HepG2 (cell line): ENCODE data around the gene BRIP1. TPM values are rescaled to one million over a fixed set of nuclear protein-coding genes. Genes with fewer than 3 reads are reported as not detected.

Experiments
- ATAC-seq: fragments of 200-7000 bp; cut with Tn5 transposase; 3 replicates; pipeline ENCODE4 v1.9.1; 2020; ENCODE audit warnings: mild to moderate bottlenecking, moderate library complexity
- BruUV-seq: library from RNA; stranded (reverse); fragments of 400-500 nt; replicated peaks from 2 replicates; lab custom pipeline; 2021; lab: Mats Ljungman, UMichigan
- CTCF ChIA-PET: fragments of 300-600 bp; formaldehyde crosslinking; extraction: SDS; loops from one replicate; lab custom pipeline; 2021; ENCODE audit warnings: low total read pairs, inconsistent platforms, low intra/inter-chr PET ratio; lab: Yijun Ruan, JAX
- POLR2A ChIA-PET: fragments of 350-600 bp; sonication (Branson Sonifier 250); formaldehyde crosslinking; loops from one replicate; lab custom pipeline; 2020; ENCODE audit warnings: antibody characterized with exemption, inconsistent platforms; lab: Yijun Ruan, JAX
- DNase-seq: peaks from one replicate; pipeline ENCODE4 v3.0.0-alpha.2; 2015; ENCODE audit warnings: low spot score
- FAIRE-seq: peaks from 3 replicates; lab custom pipeline; 2011; peaks lifted over from hg19 to GRCh38; lab: Jason Lieb, UNC
- H2AFZ ChIP-seq: one replicate; pipeline ENCODE4 v1.6.1; 2011; ENCODE audit warnings: low read length, inconsistent platforms
- H3K27ac ChIP-seq: fragments of 300-600 bp; 3 replicates; pipeline ENCODE4 v1.8.0; 2011; ENCODE audit warnings: mixed run types, mild to moderate bottlenecking, mixed read lengths, low read length, inconsistent platforms; ENCODE audit not compliant: insufficient read depth; ENCODE audit errors: extremely low read length
- H3K27me3 ChIP-seq, 2 experiments: fragments of 200-600 bp in 1 of 2; 2 replicates in 1 of 2; 3 replicates in 1 of 2; pipeline versions ENCODE4 v1.6.0 to v1.8.0; 2011; ENCODE audit warnings: low read length in 2 of 2, mild to moderate bottlenecking in 2 of 2, moderate library complexity in 2 of 2, inconsistent platforms in 1 of 2; ENCODE audit not compliant: insufficient read depth in 2 of 2, control insufficient read depth in 1 of 2
- H3K36me3 ChIP-seq, 2 experiments: fragments of 200-600 bp in 1 of 2; replicated peaks in 1 of 2; 2 replicates in 1 of 2; 3 replicates in 1 of 2; pipeline versions ENCODE4 v1.5.1 to v1.8.0; 2011; ENCODE audit warnings: low read length in 2 of 2, inconsistent platforms in 1 of 2; ENCODE audit not compliant: insufficient read depth in 2 of 2, control insufficient read depth in 1 of 2
- H3K4me1 ChIP-seq: 2 replicates; pipeline ENCODE4 v1.5.1; 2012; ENCODE audit warnings: low read length, inconsistent platforms; ENCODE audit not compliant: insufficient read depth
- H3K4me2 ChIP-seq: 2 replicates; pipeline ENCODE4 v1.6.0; 2011; ENCODE audit warnings: low read depth, low read length, inconsistent platforms
- H3K4me3 ChIP-seq, 3 experiments: fragments of 200-600 bp in 1 of 3; sonication (generic), shearing (Covaris generic) in 1 of 3; replicated peaks in 1 of 3; 2 replicates each; pipeline ENCODE4 v1.5.1; 2011 to 2016; ENCODE audit warnings: low read length in 3 of 3, inconsistent platforms in 2 of 3, low read depth in 2 of 3, mild to moderate bottlenecking in 2 of 3, control low read depth in 1 of 3, mixed read lengths in 1 of 3; ENCODE audit not compliant: insufficient read depth in 1 of 3
- H3K79me2 ChIP-seq: one replicate; pipeline ENCODE4 v1.6.1; 2011; ENCODE audit warnings: low read length, inconsistent platforms; ENCODE audit not compliant: insufficient read depth
- H3K9ac ChIP-seq: 2 replicates; pipeline ENCODE4 v1.6.0; 2011; ENCODE audit warnings: mild to moderate bottlenecking, low read depth, low read length, inconsistent platforms; ENCODE audit not compliant: insufficient read depth
- H3K9me3 ChIP-seq: 2 replicates; pipeline ENCODE4 v1.5.1; 2012; ENCODE audit warnings: mild to moderate bottlenecking, low read length
- H4K20me1 ChIP-seq: 2 replicates; pipeline ENCODE4 v1.6.0; 2011; ENCODE audit warnings: inconsistent platforms, mild to moderate bottlenecking, low read length, moderate library complexity; ENCODE audit not compliant: insufficient read depth
- CCAR2 ChIP-seq: fragments of 200-400 bp; formaldehyde crosslinking; optimal IDR thresholded peaks from 2 replicates; pipeline ENCODE3; 2018; ENCODE audit warnings: low read depth, mild to moderate bottlenecking, low read length, moderate library complexity
- CTCF ChIP-seq: sonication (generic); formaldehyde crosslinking; IDR thresholded peaks from 2 replicates; pipeline ENCODE4 v1.5.0; 2020; ENCODE audit warnings: mild to moderate bottlenecking, missing genetic modification reagents, moderate library complexity
- HIVEP1 ChIP-seq: sonication (generic); formaldehyde crosslinking; IDR thresholded peaks from 2 replicates; pipeline ENCODE4 v1.4.0; 2020; ENCODE audit warnings: mild to moderate bottlenecking, missing genetic modification reagents
- MIXL1 ChIP-seq: IDR thresholded peaks from 2 replicates; pipeline ENCODE4 v1.6.1; 2016
- POGK ChIP-seq: sonication (generic); formaldehyde crosslinking; conservative IDR thresholded peaks from 2 replicates; pipeline ENCODE4 v1.8.0; 2022; ENCODE audit warnings: mild to moderate bottlenecking, moderate library complexity, missing genetic modification reagents
- PRPF4 ChIP-seq: fragments of 200-400 bp; formaldehyde crosslinking; IDR thresholded peaks from 2 replicates; pipeline ENCODE4 v1.6.1; 2016; ENCODE audit warnings: low read length, low read depth; ENCODE audit not compliant: poor library complexity, severe bottlenecking
- TOPORS ChIP-seq: sonication (generic); formaldehyde crosslinking; IDR thresholded peaks from 2 replicates; pipeline ENCODE4 v1.8.0; 2023; ENCODE audit warnings: mild to moderate bottlenecking, missing genetic modification reagents
- ZBTB25 ChIP-seq: IDR thresholded peaks from 2 replicates; pipeline ENCODE4 v1.6.1; 2018; ENCODE audit warnings: missing genetic modification reagents
- ZNF256 ChIP-seq: sonication (generic); formaldehyde crosslinking; conservative IDR thresholded peaks from 2 replicates; pipeline ENCODE4 v1.4.0; 2020; ENCODE audit warnings: missing genetic modification reagents
- ZNF317 ChIP-seq: sonication (generic); formaldehyde crosslinking; IDR thresholded peaks from 2 replicates; pipeline ENCODE4 v1.5.0; 2020; ENCODE audit warnings: mild to moderate bottlenecking, missing genetic modification reagents
- ZNF382 ChIP-seq: sonication (generic); formaldehyde crosslinking; IDR thresholded peaks from 2 replicates; pipeline ENCODE4 v1.5.0; 2020; ENCODE audit warnings: missing genetic modification reagents, mild to moderate bottlenecking, borderline replicate concordance
- ZNF513 ChIP-seq: sonication (generic); formaldehyde crosslinking; conservative IDR thresholded peaks from 2 replicates; pipeline ENCODE4 v1.5.0; 2020; ENCODE audit warnings: missing genetic modification reagents
- in situ Hi-C: cut with HindIII; loops from 2 replicates; pipeline ENCODE4 v1.10.0; 2017; ENCODE audit warnings: low pct_unique_long_range_greater_than_20kb; ENCODE audit not compliant: extremely low pct_ligation_motif_present
- intact Hi-C: fragments of 100-400 bp; cut with micrococcal nuclease; formaldehyde crosslinking; loops from one replicate; pipeline ENCODE4 v1.10.0; 2022; ENCODE audit not compliant: unreplicated experiment
- polyA plus RNA-seq, 8 experiments: library from polyadenylated mRNA; depleted of rRNA in 3 of 8; stranded (reverse) in 7 of 8; unstranded in 1 of 8; fragments of >200 nt; fragmentation: Illumina TruSeq in 4 of 8; extraction: Trizol in 4 of 8; gene quantifications; 2 replicates each; pipeline versions ENCODE4 v1.2.1 to v1.2.3, GENCODE V29; 2011 to 2016; ENCODE audit warnings: low read depth in 4 of 8, missing spikeins in 1 of 8, mixed read lengths in 1 of 8; ENCODE audit not compliant: insufficient read depth in 1 of 8
- total RNA-seq, 5 experiments: library from RNA; depleted of rRNA; stranded (reverse); fragments of >200 nt; fragmentation: Illumina TruSeq; extraction: Trizol; gene quantifications; 2 replicates each; pipeline ENCODE4 v1.2.3, GENCODE V29; 2016; ENCODE audit warnings: low read depth in 1 of 5

BRIP1 gene
- total and polyA plus RNA-seq, 2 of the 13 experiments (the other 11 are each of a cell fraction or from before 2014, with no cell fraction given), result 3.8 to 27.7 TPM

GRCh38 chr17:61646482-61646881 lies 216.8 kb downstream of the BRIP1 start:
- no TSS peak for BruUV-seq
- in situ Hi-C loops (no loop called here), intact Hi-C loops (no loop called here)
- Histone ChIP-seq H3K27ac (no peak overlapping the region), H4K20me1 (no peaks in the 10 kb centered on the region), H3K27me3 (no peaks in the 10 kb centered on the region; a peak in 1 of 5 replicates), H3K79me2 (no peaks in the 10 kb centered on the region), H3K9ac (no peak overlapping the region), H3K36me3 (no peaks in the 10 kb centered on the region), H3K4me2 (no peak overlapping the region), H3K4me3 (no peak overlapping the region), H2AFZ (no peak overlapping the region), H3K9me3 (no peaks in the 10 kb centered on the region), H3K4me1 (no peaks in the 10 kb centered on the region)
- TF ChIP-seq CCAR2 (no peak), ZNF382 (CRISPR knock-in tag) (no peak), ZNF256 (CRISPR knock-in tag) (no peak), POGK (CRISPR knock-in tag) (no peak), PRPF4 (no peak), ZNF317 (CRISPR knock-in tag) (no peak), TOPORS (CRISPR knock-in tag) (no peak), MIXL1 (no peak), HIVEP1 (no peak), ZNF513 (CRISPR knock-in tag) (no peak), CTCF (CRISPR knock-in tag) (no peak), ZBTB25 (CRISPR knock-in tag) (no peak)
- DNase-seq, result no peak
- ATAC-seq, result no peak
- ChIA-PET CTCF (no interaction called here), POLR2A (no interaction called here)
- no peak for FAIRE-seq
